GM12873 (cell line): ENCODE results near the gene AHSG.

Source experiments
- CTCF ChIP-seq: IDR thresholded peaks from 2 replicates; pipeline ENCODE4 v1.5.1; 2012; ENCODE audit warnings: low read depth, mild to moderate bottlenecking, moderate library complexity, low read length, control low read depth; ENCODE audit not compliant: insufficient read depth; ENCODE audit errors: missing control alignments

The AHSG gene

GRCh38 chr3:186588632-186589031 is 24.2 kb upstream of the AHSG start:
- no peak for TF ChIP-seq CTCF

- no peak for TF ChIP-seq CTCF
These were observed 23.7 kb upstream of the AHSG start for GRCh38 chr3:186589121-186589520.

GRCh38 chr3:186589856-186590579 is 22.8 kb upstream of the AHSG start:
- no peak for TF ChIP-seq CTCF

- no peak for TF ChIP-seq CTCF
These were observed 22.1 kb upstream of the AHSG start for GRCh38 chr3:186590580-186591295.

GRCh38 chr3:186592682-186593081 is 20.2 kb upstream of the AHSG start:
- no peak for TF ChIP-seq CTCF

- no peak for TF ChIP-seq CTCF
These were observed 19.0 kb upstream of the AHSG start for GRCh38 chr3:186593862-186594261.

GRCh38 chr3:186594591-186595113 is 18.2 kb upstream of the AHSG start:
- no peak for TF ChIP-seq CTCF
